NCI-H128 (cell line): ENCODE results near the gene RABEPK.
"Not testable (repeated sequence)": the region's sequence is repeated elsewhere in the genome, so short reads cannot be mapped to it uniquely, and the experiment has no call there.

Experiments used
- DNase-seq: peaks from one replicate; lab custom pipeline; 2025; ENCODE audit not compliant: unreplicated experiment; lab: John Stamatoyannopoulos, UW

The RABEPK gene

GRCh38 chr9:125241863-125242739 is 41.8 kb downstream of the RABEPK start:
- no peak for DNase-seq

- no peak for DNase-seq
Observed at GRCh38 chr9:125243792-125244260, 43.5 kb downstream of the RABEPK start.

- no peak for DNase-seq
Observed at GRCh38 chr9:125246261-125246667, 45.9 kb downstream of the RABEPK start.

- no peak for DNase-seq
Observed at GRCh38 chr9:125254231-125254630, 53.9 kb downstream of the RABEPK start.

- no peak for DNase-seq
Observed at GRCh38 chr9:125255781-125256391, 55.5 kb downstream of the RABEPK start.

- no peak for DNase-seq
Observed at GRCh38 chr9:125258160-125258785, 57.9 kb downstream of the RABEPK start.

GRCh38 chr9:125258832-125259534 is 58.6 kb downstream of the RABEPK start:
- DNase-seq, result no peak

GRCh38 chr9:125260561-125260960 is 60.2 kb downstream of the RABEPK start:
- DNase-seq, result no peak

- DNase-seq, result peak; percentile 65
Observed at GRCh38 chr9:125261501-125262293, 61.4 kb downstream of the RABEPK start, which contains the start of gene GAPVD1. Gene GAPVD1 (plus strand): TSS chr9:125261826. CDS start chr9:125298922, 37,096 bp downstream.

GRCh38 chr9:125262294-125262991 is 62.1 kb downstream of the RABEPK start:
- no peak for DNase-seq

- DNase-seq, result not testable (repeated sequence)
Observed at GRCh38 chr9:125264068-125264467, 63.7 kb downstream of the RABEPK start.

GRCh38 chr9:125268394-125269013 is 68.2 kb downstream of the RABEPK start:
- no peak for DNase-seq

- DNase-seq, result no peak
Observed at GRCh38 chr9:125269014-125269397, 68.7 kb downstream of the RABEPK start.

GRCh38 chr9:125271081-125271480 is 70.7 kb downstream of the RABEPK start:
- no peak for DNase-seq

- DNase-seq, result no peak
Observed at GRCh38 chr9:125272697-125273096, 72.4 kb downstream of the RABEPK start.

GRCh38 chr9:125276771-125277170 is 76.4 kb downstream of the RABEPK start:
- DNase-seq, result no peak

GRCh38 chr9:125277411-125277810 is 77.1 kb downstream of the RABEPK start:
- DNase-seq, result no peak

- no peak for DNase-seq
Observed at GRCh38 chr9:125280945-125281344, 80.6 kb downstream of the RABEPK start.
